ENCODE results near the gene XNDC1N. TPM values are rescaled to one million over a fixed set of nuclear protein-coding genes. Genes with fewer than 3 reads are reported as not detected.

Gene XNDC1N
- total and polyA plus RNA-seq, 2 of the 13 experiments (the other 11 are each of a cell fraction or from before 2014, with no cell fraction given) = 3.4 to 7.5 TPM

DNA sequence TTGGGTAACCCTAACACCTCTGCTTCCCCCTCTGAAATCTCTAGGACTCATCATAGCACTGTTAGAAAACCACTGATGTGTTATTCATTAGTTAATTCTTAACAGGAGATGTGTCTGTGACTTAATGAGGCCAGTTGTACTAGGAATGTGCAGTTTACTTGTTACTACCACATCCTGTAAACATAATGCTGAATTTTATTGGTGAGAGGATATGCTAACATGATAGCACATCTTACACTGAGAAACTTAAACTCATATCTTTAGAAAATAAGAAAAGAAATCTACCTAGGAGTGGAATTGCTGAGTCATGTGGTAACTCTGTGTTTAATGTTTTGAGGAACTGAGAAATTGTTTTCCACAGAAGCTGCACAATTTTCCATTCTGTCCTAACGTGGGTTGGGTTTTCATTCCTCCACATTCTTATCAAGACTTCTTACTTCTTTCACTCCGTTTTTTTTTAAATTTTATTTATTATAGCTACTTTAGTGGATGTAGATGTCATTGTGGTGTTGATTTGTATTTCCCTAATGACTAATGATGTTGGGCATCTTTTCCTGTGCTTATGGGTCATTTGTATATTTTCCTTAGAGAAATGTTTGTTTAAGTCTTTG, 34.1 kb upstream of the XNDC1N start:
- Histone ChIP-seq H3K4me2 (ENCODE audit: low read depth, low read length) (no peak overlapping the region), H3K4me3 (replicated peaks in 1 of 3; ENCODE audit: insufficient read depth in 1 of 3, low read depth in 2 of 3, low read length in 3 of 3) (no peak overlapping the region), H3K27me3 (ENCODE audit: control insufficient read depth in 1 of 2, insufficient read depth in 2 of 2, low read length in 2 of 2) (no peaks in the 10 kb centered on the region), H3K27ac (ENCODE audit: extremely low read length, insufficient read depth, low read length) (peak overlapping the region; percentile 33), H3K79me2 (ENCODE audit: insufficient read depth, low read length) (peaks cover 10% of the 10 kb centered on the region), H2AFZ (ENCODE audit: low read length) (no peak overlapping the region), H3K9me3 (ENCODE audit: low read length) (no peaks in the 10 kb centered on the region), H3K9ac (ENCODE audit: insufficient read depth, low read depth, low read length) (no peak overlapping the region), H3K4me1 (ENCODE audit: insufficient read depth, low read length) (peaks cover 6% of the 10 kb centered on the region; the same call in 1 of the 2 replicates), H4K20me1 (ENCODE audit: insufficient read depth, low read length) (no peaks in the 10 kb centered on the region), H3K36me3 (replicated peaks in 1 of 2; ENCODE audit: control insufficient read depth in 1 of 2, insufficient read depth in 2 of 2, low read length in 2 of 2) (peaks cover 4 to 42% of the 10 kb centered on the region in 2 experiments; a peak in 4 of 5 replicates)
- CTCF ChIA-PET (ENCODE audit: low intra/inter-chr PET ratio, low total read pairs) = no interaction called here
- no peak for TF ChIP-seq KAT8 (CRISPR knock-in tag; IDR thresholded peaks at IDR 0.05)
- peak; percentile 66 to 70 for TF ChIP-seq MAFK (conservative IDR thresholded peaks at IDR 0.05 in 1 of 2, IDR thresholded peaks at IDR 0.05 in 1 of 2; ENCODE audit: low read length in 2 of 2)
- TF ChIP-seq, protein P1, sequence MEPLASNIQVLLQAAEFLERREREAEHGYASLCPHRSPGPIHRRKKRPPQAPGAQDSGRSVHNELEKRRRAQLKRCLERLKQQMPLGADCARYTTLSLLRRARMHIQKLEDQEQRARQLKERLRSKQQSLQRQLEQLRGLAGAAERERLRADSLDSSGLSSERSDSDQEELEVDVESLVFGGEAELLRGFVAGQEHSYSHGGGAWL (CRISPR knock-in tag; IDR thresholded peaks at IDR 0.05) = no peak
- no peak for TF ChIP-seq HNF4G (IDR thresholded peaks at IDR 0.05; ENCODE audit: borderline replicate concordance, low read depth, low read length)
- no peak for TF ChIP-seq HNF4G (CRISPR knock-in tag; IDR thresholded peaks at IDR 0.05; ENCODE audit: borderline replicate concordance, low read depth)
- no peak for TF ChIP-seq KLF12 (CRISPR knock-in tag; IDR thresholded peaks at IDR 0.05; ENCODE audit: borderline replicate concordance)
- TF ChIP-seq NFE2L2 (IDR thresholded peaks at IDR 0.05; ENCODE audit: low read length) = peak; percentile 83
- no peak for TF ChIP-seq ZFP36 (IDR thresholded peaks at IDR 0.05; ENCODE audit: borderline replicate concordance, low read depth, low read length, partially characterized antibody)
- no peak for TF ChIP-seq ZNF224 (CRISPR knock-in tag; IDR thresholded peaks at IDR 0.05)
- TF ChIP-seq TMF1 (CRISPR knock-in tag; IDR thresholded peaks at IDR 0.05; ENCODE audit: low read depth) = no peak
- TF ChIP-seq, protein P2, sequence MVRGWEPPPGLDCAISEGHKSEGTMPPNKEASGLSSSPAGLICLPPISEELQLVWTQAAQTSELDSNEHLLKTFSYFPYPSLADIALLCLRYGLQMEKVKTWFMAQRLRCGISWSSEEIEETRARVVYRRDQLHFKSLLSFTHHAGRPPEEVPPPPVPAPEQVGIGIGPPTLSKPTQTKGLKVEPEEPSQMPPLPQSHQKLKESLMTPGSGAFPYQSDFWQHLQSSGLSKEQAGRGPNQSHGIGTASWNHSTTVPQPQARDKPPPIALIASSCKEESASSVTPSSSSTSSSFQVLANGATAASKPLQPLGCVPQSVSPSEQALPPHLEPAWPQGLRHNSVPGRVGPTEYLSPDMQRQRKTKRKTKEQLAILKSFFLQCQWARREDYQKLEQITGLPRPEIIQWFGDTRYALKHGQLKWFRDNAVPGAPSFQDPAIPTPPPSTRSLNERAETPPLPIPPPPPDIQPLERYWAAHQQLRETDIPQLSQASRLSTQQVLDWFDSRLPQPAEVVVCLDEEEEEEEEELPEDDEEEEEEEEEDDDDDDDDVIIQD (CRISPR knock-in tag; IDR thresholded peaks at IDR 0.05; ENCODE audit: low read depth) = no peak
- no peak for TF ChIP-seq EEA1 (CRISPR knock-in tag; IDR thresholded peaks at IDR 0.05; ENCODE audit: borderline replicate concordance)
- DNase-seq (ENCODE audit: low spot score) = no peak
- in situ Hi-C loops (cut with HindIII; ENCODE audit: extremely low pct_ligation_motif_present, low pct_unique_long_range_greater_than_20kb) (no loop called here), intact Hi-C loops (cut with micrococcal nuclease; ENCODE audit: unreplicated experiment) (no loop called here)
- no TSS peak for BruUV-seq (replicated peaks)
- 82% methylated on average over 2 of the region's 2 CpGs for WGBS (ENCODE audit: low lambda C conversion rate)
- POLR2A ChIA-PET = no interaction called here
- no peak for FAIRE-seq
- no peak for ATAC-seq
